Colon (tissue), 2 donors: ENCODE data around the gene SLFN5.
"Not testable (repeated sequence)": the region's sequence is repeated elsewhere in the genome, so short reads cannot be mapped to it uniquely, and the experiment has no call there.

ENCODE experiments used
- FAIRE-seq: peaks from 2 replicates; lab custom pipeline; 2012; peaks lifted over from hg19 to GRCh38; lab: Jason Lieb, UNC
- donor health status: control.
- donor health status: control.

The SLFN5 gene

GRCh38 chr17:35242158-35242804 lies 591 bp upstream of the SLFN5 start:
- FAIRE-seq: no peak

- FAIRE-seq: no peak
Observed at GRCh38 chr17:35243561-35244340, 879 bp downstream of the SLFN5 start.

DNA sequence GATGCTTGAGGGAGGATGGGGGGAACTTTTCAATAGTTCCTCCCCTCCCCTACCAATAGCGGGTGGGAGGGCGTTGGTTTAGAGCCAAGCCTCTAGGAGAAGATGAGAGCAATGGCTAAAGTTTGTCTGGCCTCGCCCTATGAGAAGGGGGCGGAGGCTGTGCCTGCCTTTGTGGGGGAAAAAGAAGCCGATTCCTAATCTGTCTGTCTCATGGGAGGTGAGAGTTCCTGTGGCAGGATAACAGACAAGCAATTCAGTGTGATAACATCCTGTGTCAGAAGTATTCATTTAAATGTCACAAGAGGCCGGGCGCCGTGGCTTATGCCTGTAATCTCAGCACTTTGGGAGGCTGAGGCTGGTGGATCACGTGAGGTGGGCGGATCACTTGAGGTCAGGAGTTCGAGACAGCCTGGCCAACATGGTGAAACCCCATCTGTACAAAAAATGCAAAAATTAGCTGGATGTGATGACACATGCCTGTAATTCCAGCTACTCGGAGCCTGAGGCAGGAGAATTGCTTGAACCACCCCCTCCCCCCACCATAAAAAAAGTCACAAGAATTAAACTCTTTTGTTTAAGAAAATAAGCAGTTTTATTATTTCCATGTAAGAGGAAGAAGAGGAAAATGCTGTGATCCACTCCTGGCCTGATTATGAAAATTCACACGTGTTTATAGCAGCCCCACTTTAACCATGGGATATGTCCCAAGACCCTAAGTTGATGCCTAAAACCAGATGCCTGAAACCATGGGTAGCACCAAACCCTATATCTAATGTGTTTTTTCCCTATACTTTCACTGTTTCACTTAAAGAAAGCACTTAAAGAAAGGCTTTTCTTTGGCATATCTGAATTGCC lies 1.7 kb downstream of the SLFN5 start:
- no peak for FAIRE-seq

DNA sequence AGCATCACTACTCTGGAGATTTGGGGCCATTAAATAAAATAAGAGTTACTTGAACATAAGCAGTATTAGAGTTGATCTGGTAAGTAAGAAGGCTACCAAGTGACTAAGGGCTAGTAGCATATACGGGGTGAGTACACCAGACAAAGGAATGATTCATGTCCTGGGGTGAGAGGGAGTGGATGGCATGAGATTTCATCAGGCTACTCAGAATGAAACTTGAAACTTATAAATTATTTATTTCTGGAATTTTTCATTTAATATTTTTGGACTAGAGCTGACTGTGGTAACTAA lies 2.3 kb downstream of the SLFN5 start:
- no peak for FAIRE-seq

DNA sequence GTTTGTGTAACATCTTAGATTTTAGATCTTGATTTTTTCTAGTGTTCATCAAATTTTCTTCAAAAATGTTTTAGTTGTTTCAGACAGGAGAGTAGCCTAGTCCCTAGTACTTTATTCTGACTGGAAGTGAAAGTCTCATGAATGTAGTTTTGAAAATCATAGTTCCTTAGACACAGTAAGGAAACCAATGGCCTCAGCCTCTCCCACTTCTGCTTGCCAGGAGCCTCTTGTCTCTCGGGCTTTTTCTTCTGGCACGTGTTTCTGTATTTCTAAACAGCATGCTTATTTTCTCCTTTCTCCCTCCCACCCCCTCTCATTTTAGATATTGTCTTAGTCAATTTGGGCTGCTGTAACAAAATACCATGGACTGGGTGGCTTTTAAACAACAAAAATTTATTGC lies 9.8 kb downstream of the SLFN5 start:
- no peak for FAIRE-seq

GRCh38 chr17:35254107-35254773 lies 11.4 kb downstream of the SLFN5 start:
- FAIRE-seq: no peak

DNA sequence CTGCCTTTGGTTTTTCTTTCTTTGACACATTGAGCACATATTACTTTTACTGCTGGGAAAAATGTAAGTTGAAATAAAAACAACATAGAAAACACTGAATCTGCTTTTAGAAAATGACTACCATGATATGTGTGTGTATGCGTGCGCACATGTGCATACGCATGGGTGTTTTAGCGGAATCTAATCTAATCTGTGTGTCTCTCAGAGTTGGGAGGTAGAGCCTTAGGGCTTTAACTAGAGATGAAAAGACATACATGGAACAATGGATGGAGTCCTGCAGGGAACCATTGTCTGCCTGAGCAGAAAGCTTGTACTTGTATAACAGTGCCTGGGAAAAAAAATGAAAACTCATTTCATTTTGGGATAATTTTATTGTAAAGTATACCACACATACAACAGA lies 12.4 kb downstream of the SLFN5 start:
- no peak for FAIRE-seq

- no peak for FAIRE-seq
Observed at GRCh38 chr17:35256629-35257028, 13.8 kb downstream of the SLFN5 start.

DNA sequence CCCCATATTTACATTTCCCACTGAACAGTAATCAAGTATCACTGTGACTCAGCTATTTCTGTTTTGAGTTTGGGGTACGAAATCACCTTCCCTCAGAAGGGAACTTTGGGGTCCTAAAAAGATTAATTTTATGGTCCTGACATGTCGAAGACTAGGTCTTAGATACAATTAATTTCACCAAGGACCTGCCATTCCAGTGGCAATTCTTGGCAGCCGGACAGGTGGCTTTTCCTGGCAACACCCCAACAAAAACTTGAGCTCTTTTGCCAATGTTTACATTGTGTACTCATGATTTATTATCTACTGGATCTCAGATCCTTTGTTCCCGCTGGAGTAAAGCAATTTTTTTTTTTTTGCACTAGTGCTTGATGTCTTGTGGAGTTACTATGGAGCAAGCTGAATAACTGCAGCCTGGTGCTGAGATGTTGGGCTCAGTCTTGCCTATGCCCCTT lies 14.4 kb downstream of the SLFN5 start:
- no peak for FAIRE-seq

DNA sequence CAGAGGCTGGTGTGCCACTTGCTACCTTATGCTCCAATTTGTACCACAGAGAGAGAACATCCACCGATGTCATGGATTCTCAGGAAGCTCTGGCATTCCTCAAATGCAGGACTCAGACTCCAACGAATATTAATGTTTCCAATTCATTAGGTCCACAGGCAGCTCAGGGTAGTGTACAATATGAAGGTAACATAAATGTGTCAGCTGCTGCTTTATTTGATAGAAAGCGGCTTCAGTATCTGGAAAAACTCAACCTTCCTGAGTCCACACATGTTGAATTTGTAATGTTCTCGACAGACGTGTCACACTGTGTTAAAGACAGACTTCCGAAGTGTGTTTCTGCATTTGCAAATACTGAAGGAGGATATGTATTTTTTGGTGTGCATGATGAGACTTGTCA lies 16.1 kb downstream of the SLFN5 start:
- no peak for FAIRE-seq

GRCh38 chr17:35265071-35265470 lies 22.2 kb downstream of the SLFN5 start:
- no peak for FAIRE-seq

DNA sequence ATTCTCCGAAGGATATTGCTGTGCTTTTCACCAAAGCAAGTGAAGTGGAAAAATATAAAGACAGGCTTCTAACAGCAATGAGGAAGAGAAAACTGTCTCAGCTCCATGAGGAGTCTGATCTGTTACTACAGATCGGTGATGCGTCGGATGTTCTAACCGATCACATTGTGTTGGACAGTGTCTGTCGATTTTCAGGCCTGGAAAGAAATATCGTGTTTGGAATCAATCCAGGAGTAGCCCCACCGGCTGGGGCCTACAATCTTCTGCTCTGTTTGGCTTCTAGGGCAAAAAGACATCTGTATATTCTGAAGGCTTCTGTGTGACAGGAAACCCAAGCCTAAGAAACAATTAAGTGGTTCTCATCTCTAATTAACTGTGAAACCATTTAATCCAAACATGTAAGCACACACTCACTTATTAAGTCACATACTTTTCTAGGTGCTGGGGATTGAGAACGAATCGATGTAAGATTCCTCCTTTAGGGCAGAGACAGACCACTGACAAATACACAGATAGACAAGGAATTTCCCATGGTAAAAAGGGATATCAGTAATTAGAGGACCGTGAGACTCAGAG lies 22.8 kb downstream of the SLFN5 start:
- no peak for FAIRE-seq

- FAIRE-seq: not testable (repeated sequence)
Observed at GRCh38 chr17:35274167-35275066, 31.5 kb downstream of the SLFN5 start.

DNA sequence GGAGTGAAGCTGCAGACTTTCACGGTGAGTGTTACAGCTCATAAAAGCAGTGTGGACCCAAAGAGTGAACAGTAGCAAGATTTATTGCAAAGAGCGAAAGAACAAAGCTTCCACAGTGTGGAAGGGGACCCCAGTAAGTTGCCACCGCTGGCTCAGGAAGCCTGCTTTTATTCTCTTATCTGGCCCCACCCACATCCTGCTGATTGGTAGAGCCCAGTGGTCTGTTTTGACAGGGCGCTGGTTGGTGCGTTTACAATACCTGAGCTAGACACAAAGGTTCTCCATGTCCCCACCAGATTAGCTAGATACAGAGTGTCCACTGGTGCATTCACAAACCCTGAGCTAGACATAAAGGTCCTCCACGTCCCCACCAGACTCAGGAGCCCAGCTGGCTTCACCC lies 35.6 kb downstream of the SLFN5 start:
- not testable (repeated sequence) for FAIRE-seq

DNA sequence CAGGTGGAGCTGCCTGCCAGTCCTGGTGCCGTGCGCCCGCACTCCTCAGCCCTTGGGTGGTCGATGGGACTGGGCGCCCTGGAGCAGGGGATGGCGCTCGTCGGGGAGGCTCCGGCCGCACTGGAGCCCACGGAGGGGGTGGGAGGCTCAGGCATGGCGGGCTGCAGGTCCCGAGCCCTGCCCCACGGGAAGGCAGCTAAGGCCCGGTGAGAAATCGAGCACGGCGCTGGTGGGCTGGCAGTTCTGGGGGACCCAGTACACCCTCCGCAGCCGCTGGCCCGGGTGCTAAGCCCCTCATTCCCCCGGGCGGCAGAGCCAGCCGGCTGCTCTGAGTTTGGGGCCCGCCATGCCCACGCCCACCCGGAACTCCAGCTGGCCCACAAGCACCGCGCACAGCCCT lies 36.0 kb downstream of the SLFN5 start:
- not testable (repeated sequence) for FAIRE-seq

- no peak for FAIRE-seq
Observed at GRCh38 chr17:35283767-35284166, 40.9 kb downstream of the SLFN5 start.

- FAIRE-seq: no peak
Observed at GRCh38 chr17:35284955-35285354, 42.1 kb downstream of the SLFN5 start.

GRCh38 chr17:35286120-35286781 lies 43.4 kb downstream of the SLFN5 start:
- no peak for FAIRE-seq

GRCh38 chr17:35287286-35287811 lies 44.5 kb downstream of the SLFN5 start:
- FAIRE-seq: no peak

DNA sequence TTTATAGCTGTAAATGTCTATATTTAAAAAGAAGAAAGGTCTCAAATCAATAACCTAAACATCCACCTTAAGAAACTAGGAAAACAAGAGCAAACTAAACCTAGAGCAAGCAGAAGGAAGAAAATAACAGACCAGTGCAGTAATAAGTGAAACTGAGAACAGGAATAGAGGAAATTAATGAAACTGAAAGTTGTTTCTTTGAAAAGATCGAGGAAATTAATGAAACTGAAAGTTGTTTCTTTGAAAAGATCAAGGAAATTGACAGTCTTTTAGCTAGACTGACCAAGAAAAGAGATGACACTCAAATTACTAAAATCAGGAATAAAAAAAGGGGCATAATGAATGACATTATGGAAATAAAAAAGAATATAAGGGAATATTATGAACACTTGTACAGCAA lies 46.4 kb downstream of the SLFN5 start:
- no peak for FAIRE-seq
